HG03571 (cell line): ENCODE data around the gene ST6GALNAC3.

Source experiments
- ATAC-seq: cut with Tn5 transposase; IDR thresholded peaks from one replicate; pipeline ENCODE4 v1.9.1; 2021; ENCODE audit not compliant: unreplicated experiment

ST6GALNAC3 gene

GRCh38 chr1:76186554-76187170 is 112.1 kb downstream of the ST6GALNAC3 start:
- no peak for ATAC-seq

DNA sequence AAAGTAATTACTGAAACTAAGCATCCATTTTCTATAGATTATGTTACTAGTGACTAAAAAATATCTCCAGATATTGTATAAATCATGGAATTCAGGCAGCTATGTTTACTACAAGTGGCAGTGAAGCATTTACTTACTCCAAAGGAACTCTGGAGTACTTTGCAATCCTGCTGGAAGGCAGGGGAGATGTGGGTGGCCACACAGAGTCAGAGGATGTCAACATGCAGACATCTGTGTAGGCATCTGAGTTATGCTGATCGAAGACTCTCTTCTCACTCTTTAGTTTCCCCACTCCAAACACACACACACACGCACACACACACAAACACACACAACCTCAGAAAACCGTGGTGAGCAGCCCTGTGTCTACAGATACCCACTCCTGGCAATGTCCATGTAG is 112.9 kb downstream of the ST6GALNAC3 start:
- no peak for ATAC-seq

DNA sequence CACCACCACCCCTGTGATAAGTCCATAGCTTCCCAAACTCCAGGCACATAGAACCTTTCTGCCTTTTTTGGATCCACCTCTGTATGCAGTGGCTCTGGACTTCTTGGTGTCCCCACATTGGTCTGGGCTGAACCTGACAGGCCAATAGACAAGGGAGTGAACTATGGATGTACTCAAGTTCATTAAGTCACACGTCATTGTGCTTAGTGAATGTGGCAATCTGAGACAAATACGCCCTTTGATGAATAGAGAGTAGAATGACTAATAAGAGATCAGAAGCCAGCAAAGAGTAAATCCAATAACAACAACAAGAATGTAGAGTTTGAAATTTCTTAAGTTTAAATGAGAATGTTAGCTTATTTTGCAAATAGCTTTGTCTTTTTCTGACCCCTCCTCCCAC is 114.8 kb downstream of the ST6GALNAC3 start:
- no peak for ATAC-seq

GRCh38 chr1:76190749-76191424 is 116.3 kb downstream of the ST6GALNAC3 start:
- peak; percentile 82 for ATAC-seq

GRCh38 chr1:76191561-76191960 is 117.0 kb downstream of the ST6GALNAC3 start:
- ATAC-seq, result no peak

GRCh38 chr1:76198452-76198851 is 123.9 kb downstream of the ST6GALNAC3 start:
- ATAC-seq, result no peak

- ATAC-seq, result no peak
Measured at GRCh38 chr1:76202670-76203069, 128.1 kb downstream of the ST6GALNAC3 start.

GRCh38 chr1:76203127-76203526 is 128.6 kb downstream of the ST6GALNAC3 start:
- no peak for ATAC-seq

DNA sequence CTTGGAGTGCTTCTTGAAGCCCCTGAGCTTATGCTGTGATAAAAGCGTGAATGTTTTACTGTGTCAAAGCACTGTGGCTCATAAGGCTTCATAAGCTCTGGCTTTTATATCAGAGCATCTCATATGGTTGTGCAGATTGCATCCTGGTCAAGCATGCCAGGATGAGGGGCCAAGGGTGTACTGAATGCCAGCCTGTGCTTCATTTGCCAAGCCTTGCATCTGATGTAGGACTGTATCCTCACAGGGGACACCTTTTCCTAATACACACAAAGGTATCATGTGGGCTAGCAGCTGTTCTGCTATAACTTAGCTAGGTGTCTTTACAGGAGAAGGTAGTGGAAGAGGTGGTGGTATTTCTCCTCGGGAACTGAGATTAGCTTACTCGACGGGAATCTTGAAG is 134.7 kb downstream of the ST6GALNAC3 start:
- ATAC-seq, result no peak

- no peak for ATAC-seq
Measured at GRCh38 chr1:76209648-76210047, 135.1 kb downstream of the ST6GALNAC3 start.

- ATAC-seq, result no peak
Measured at GRCh38 chr1:76210160-76210559, 135.6 kb downstream of the ST6GALNAC3 start.

DNA sequence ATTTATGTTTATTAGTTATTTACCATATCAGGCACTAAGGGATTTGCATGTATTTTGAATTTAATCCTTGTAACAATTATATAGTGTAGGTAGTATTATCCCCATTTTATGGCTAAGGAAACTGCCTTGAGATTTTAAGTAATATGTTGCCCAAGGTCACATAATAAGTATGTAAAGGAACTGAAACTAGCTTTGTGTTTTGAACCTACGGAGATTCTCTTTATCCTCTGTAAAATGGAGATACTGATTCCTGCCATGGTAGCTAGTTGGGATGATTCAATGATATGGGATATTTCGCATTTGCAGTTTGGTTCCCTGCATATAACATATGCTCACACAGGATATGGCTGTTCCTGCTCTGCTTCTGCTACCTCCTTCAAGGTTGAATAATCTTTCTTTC is 144.3 kb downstream of the ST6GALNAC3 start:
- peak; percentile 35 for ATAC-seq

GRCh38 chr1:76219366-76219818 is 144.8 kb downstream of the ST6GALNAC3 start:
- peak; percentile 50 for ATAC-seq

DNA sequence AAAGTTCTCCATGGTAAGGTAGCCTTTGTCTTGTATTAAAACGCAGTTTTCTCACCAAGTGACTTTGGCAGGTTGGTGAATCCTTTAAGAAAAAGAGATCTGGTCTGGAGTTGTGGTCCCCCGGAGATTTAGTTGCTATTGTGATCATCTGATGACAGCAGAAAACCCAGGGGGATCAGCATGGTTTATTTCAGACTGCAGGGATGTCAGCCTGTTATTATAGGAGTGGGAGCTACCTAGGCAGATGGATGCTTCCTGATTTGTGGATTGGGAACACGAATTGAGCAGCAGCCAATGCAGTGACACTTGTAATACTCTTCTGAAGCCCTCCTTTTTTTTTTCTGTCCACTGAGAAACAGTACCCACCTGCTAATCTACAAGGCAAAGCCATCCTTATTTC is 150.2 kb downstream of the ST6GALNAC3 start:
- no peak for ATAC-seq

GRCh38 chr1:76225526-76225925 is 151.0 kb downstream of the ST6GALNAC3 start:
- no peak for ATAC-seq

DNA sequence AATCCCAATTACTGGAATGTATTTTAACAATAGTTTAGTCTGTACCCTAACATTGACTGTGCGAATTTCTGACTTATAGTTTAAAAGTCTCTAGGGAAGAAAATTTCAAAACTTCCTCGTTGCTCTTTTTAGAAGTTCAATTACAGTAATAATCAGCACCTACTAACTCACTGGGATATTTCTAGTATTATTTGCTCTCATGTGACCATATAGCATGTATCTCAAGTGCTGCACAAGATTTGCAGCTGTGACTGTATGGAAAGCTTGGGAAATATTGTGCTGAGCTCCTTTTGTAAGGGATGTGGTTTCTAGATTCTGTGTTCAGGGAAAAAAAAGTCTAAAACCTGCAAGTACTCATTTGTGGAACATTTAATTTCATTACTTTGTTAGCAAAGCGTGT is 153.1 kb downstream of the ST6GALNAC3 start:
- no peak for ATAC-seq

DNA sequence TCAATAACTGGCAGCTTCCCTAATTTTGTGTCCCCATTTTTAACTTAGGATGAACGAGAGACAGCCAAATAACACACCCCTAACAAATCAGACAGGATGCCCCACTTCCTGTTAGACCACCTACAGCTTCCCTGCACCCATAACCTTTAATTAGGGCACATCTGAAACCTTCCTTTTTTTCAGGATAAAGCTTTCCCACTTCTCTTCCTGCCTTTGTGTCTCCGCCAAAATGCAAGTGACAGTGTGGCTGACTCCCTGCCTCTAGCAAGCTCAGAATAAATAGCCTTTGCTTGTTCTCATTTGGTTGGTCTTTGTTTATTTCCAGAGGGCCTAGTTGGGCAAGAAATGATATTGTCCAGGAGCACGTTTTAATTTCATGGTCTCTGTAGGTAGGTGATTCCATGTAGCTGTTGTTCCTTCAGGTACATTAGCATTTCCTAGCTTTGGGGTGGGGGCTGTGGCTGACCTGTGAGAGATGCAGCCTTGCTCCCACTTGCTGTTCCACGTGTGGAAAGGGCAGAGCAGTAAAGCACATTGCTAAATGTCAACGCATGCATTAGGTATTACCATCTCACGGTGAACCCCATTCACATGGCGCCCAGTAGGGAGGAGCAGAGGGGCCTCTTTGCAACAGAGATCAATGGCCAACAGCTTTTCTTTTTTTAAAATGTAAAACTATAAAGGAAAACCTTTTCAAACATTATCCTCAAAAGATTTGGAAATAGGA is 154.9 kb downstream of the ST6GALNAC3 start:
- no peak for ATAC-seq

- no peak for ATAC-seq
Measured at GRCh38 chr1:76230842-76231281, 156.3 kb downstream of the ST6GALNAC3 start.

- ATAC-seq, result no peak
Measured at GRCh38 chr1:76231320-76231719, 156.8 kb downstream of the ST6GALNAC3 start.

DNA sequence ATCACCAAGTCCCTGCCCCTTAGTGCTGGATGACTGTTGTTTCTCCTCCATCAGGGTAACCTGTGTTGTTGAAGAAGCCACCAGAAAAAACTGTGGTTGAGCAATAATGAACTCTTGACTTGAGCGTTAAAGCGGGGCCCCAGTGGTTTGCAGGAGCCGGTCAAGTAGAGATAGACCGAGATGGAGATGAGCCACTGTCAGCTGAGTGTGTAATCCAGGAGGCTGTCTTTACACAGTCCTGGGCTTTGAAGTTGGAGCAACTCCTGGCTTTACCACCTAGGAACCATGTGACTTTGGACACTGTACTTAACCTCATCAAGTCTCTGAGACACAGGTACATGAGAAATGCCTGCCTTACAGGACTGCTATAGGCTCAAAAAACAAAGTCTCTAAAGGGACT is 158.1 kb downstream of the ST6GALNAC3 start:
- no peak for ATAC-seq

GRCh38 chr1:76234061-76234460 is 159.5 kb downstream of the ST6GALNAC3 start:
- ATAC-seq, result no peak

- ATAC-seq, result no peak
Measured at GRCh38 chr1:76237211-76237610, 162.7 kb downstream of the ST6GALNAC3 start.
